Measurements from ENCODE around the gene ADGRE2. TPM values are rescaled to one million over a fixed set of nuclear protein-coding genes. Genes with fewer than 3 reads are reported as not detected.
"Not testable (repeated sequence)": the region's sequence is repeated elsewhere in the genome, so short reads cannot be mapped to it uniquely, and the experiment has no call there.

The ADGRE2 gene
- total RNA-seq, 3 donors from 2014 or later (not counting 1 experiment from before 2014, with no cell fraction given) = 6.1 to 37.0 (median 20.3) TPM

GRCh38 chr19:14770136-14770535 lies 8.2 kb downstream of the ADGRE2 start:
- H3K27me3 ChIP-seq (ENCODE audit: control insufficient read depth, insufficient read depth, low read length) = no peaks in the 10 kb centered on the region
- no peak for TF ChIP-seq CTCF (IDR thresholded peaks at IDR 0.05)
- intact Hi-C loops (cut with micrococcal nuclease) = no loop called here
- Mint-ChIP-seq H3K9me3 (no peaks in the 10 kb centered on the region), H3K27me3 (ENCODE audit: low read depth in 2 of 2) (peaks cover 0 to 6% of the 10 kb centered on the region in 2 donors), H3K27ac (no peak overlapping the region), H3K4me3 (no peak overlapping the region), H3K4me1 (peaks cover 0 to 7% of the 10 kb centered on the region in 2 donors), H3K36me3 (no peaks in the 10 kb centered on the region)
- DNase-seq (no peak), ATAC-seq (no peak)
- no peaks in the 10 kb centered on the region for H3K9me3 ChIP-seq (ENCODE audit: control insufficient read depth, insufficient read depth, low read length)
- no peak overlapping the region for H3K27ac ChIP-seq (ENCODE audit: low read length)
- H3K4me3 ChIP-seq (ENCODE audit: low read length) = no peak overlapping the region
- H3K4me1 ChIP-seq (ENCODE audit: control insufficient read depth, insufficient read depth, low read length) = peaks cover 2% of the 10 kb centered on the region
- WGBS (ENCODE audit: insufficient coverage) = 92% methylated on average over 5 of the region's 5 CpGs
- no peaks in the 10 kb centered on the region for H3K36me3 ChIP-seq (ENCODE audit: control insufficient read depth, insufficient read depth, low read length)

- whole genome bisulfite sequencing (ENCODE audit: insufficient coverage) = 79% methylated on average over 5 of the region's 5 CpGs
- DNase-seq (no peak), ATAC-seq (no peak)
- Mint-ChIP-seq H3K9me3 (no peaks in the 10 kb centered on the region), H3K4me1 (peaks cover 0 to 7% of the 10 kb centered on the region in 2 donors), H3K27me3 (ENCODE audit: low read depth in 2 of 2) (peaks cover 2 to 6% of the 10 kb centered on the region in 2 donors), H3K36me3 (no peaks in the 10 kb centered on the region), H3K4me3 (no peak overlapping the region), H3K27ac (no peak overlapping the region)
- no peaks in the 10 kb centered on the region for H3K36me3 ChIP-seq (ENCODE audit: control insufficient read depth, insufficient read depth, low read length)
- no peaks in the 10 kb centered on the region for H3K9me3 ChIP-seq (ENCODE audit: control insufficient read depth, insufficient read depth, low read length)
- no peak overlapping the region for H3K4me3 ChIP-seq (ENCODE audit: low read length)
- TF ChIP-seq CTCF (IDR thresholded peaks at IDR 0.05) = no peak
- intact Hi-C loops (cut with micrococcal nuclease) = no loop called here
- H3K27me3 ChIP-seq (ENCODE audit: control insufficient read depth, insufficient read depth, low read length) = no peaks in the 10 kb centered on the region
- no peaks in the 10 kb centered on the region for H3K4me1 ChIP-seq (ENCODE audit: control insufficient read depth, insufficient read depth, low read length)
- H3K27ac ChIP-seq (ENCODE audit: low read length) = no peak overlapping the region
Observed at GRCh38 chr19:14769201-14769600, 9.2 kb downstream of the ADGRE2 start.

GRCh38 chr19:14768001-14768400 lies 10.4 kb downstream of the ADGRE2 start:
- Histone ChIP-seq H3K4me1 (ENCODE audit: control insufficient read depth, insufficient read depth, low read length) (no peaks in the 10 kb centered on the region), H3K36me3 (ENCODE audit: control insufficient read depth, insufficient read depth, low read length) (no peaks in the 10 kb centered on the region), H3K4me3 (ENCODE audit: low read length) (no peak overlapping the region), H3K27ac (ENCODE audit: low read length) (no peak overlapping the region), H3K9me3 (ENCODE audit: control insufficient read depth, insufficient read depth, low read length) (no peaks in the 10 kb centered on the region), H3K27me3 (ENCODE audit: control insufficient read depth, insufficient read depth, low read length) (no peaks in the 10 kb centered on the region)
- WGBS (ENCODE audit: insufficient coverage) = 84% methylated on average over 2 of the region's 2 CpGs
- H3K4me3 Mint-ChIP-seq = no peak overlapping the region
- intact Hi-C loops (cut with micrococcal nuclease) = no loop called here
- no peaks in the 10 kb centered on the region for H3K9me3 Mint-ChIP-seq
- ATAC-seq (no peak), DNase-seq (no peak)
- H3K27ac Mint-ChIP-seq = no peak overlapping the region
- TF ChIP-seq CTCF (IDR thresholded peaks at IDR 0.05) = no peak
- no peaks in the 10 kb centered on the region for H3K4me1 Mint-ChIP-seq
- no peaks in the 10 kb centered on the region for H3K36me3 Mint-ChIP-seq
- H3K27me3 Mint-ChIP-seq (ENCODE audit: low read depth in 2 of 2) = peaks cover 0 to 7% of the 10 kb centered on the region in 2 donors

- H3K9me3 Mint-ChIP-seq = no peaks in the 10 kb centered on the region
- no peak overlapping the region for H3K27ac Mint-ChIP-seq
- no peak for TF ChIP-seq CTCF (IDR thresholded peaks at IDR 0.05)
- no peak for DNase-seq
- H3K27me3 Mint-ChIP-seq (ENCODE audit: low read depth in 2 of 2) = peaks cover 0 to 7% of the 10 kb centered on the region in 2 donors
- no peaks in the 10 kb centered on the region for H3K9me3 ChIP-seq (ENCODE audit: control insufficient read depth, insufficient read depth, low read length)
- H3K4me1 Mint-ChIP-seq = no peaks in the 10 kb centered on the region
- H3K27me3 ChIP-seq (ENCODE audit: control insufficient read depth, insufficient read depth, low read length) = no peaks in the 10 kb centered on the region
- H3K36me3 ChIP-seq (ENCODE audit: control insufficient read depth, insufficient read depth, low read length) = no peaks in the 10 kb centered on the region
- H3K27ac ChIP-seq (ENCODE audit: low read length) = no peak overlapping the region
- intact Hi-C loops (cut with micrococcal nuclease) = no loop called here
- H3K4me1 ChIP-seq (ENCODE audit: control insufficient read depth, insufficient read depth, low read length) = no peaks in the 10 kb centered on the region
- H3K4me3 Mint-ChIP-seq = no peak overlapping the region
- H3K36me3 Mint-ChIP-seq = no peaks in the 10 kb centered on the region
- no peak for ATAC-seq
- 65% methylated on average over 2 of the region's 2 CpGs for WGBS (ENCODE audit: insufficient coverage)
- H3K4me3 ChIP-seq (ENCODE audit: low read length) = no peak overlapping the region
Observed at GRCh38 chr19:14767466-14767971, 10.8 kb downstream of the ADGRE2 start.

GRCh38 chr19:14765841-14766240 lies 12.5 kb downstream of the ADGRE2 start:
- DNase-seq = not testable (repeated sequence)

More at GRCh38 chr19:14765841-14766240, 12.5 kb downstream of the ADGRE2 start:
- intact Hi-C loops (cut with micrococcal nuclease); H3K9me3 Mint-ChIP-seq; H3K4me3 Mint-ChIP-seq; H3K27me3 Mint-ChIP-seq (ENCODE audit: low read depth in 2 of 2); H3K27me3 ChIP-seq (ENCODE audit: control insufficient read depth, insufficient read depth, low read length); H3K36me3 Mint-ChIP-seq; H3K4me3 ChIP-seq (ENCODE audit: low read length); H3K9me3 ChIP-seq (ENCODE audit: control insufficient read depth, insufficient read depth, low read length); H3K4me1 ChIP-seq (ENCODE audit: control insufficient read depth, insufficient read depth, low read length); H3K36me3 ChIP-seq (ENCODE audit: control insufficient read depth, insufficient read depth, low read length); H3K4me1 Mint-ChIP-seq; H3K27ac ChIP-seq (ENCODE audit: low read length): not testable (repeated sequence)
- peak overlapping the region in 1 of 2 donors; percentile 77 for H3K27ac Mint-ChIP-seq
- 91% methylated on average over 12 of the region's 15 CpGs for WGBS (ENCODE audit: insufficient coverage)
- peak; percentile 28 to 58 (median 36) for ATAC-seq

Measured in natural killer cell (primary cell).